Measurements from ENCODE around the gene HUNK.

DNA sequence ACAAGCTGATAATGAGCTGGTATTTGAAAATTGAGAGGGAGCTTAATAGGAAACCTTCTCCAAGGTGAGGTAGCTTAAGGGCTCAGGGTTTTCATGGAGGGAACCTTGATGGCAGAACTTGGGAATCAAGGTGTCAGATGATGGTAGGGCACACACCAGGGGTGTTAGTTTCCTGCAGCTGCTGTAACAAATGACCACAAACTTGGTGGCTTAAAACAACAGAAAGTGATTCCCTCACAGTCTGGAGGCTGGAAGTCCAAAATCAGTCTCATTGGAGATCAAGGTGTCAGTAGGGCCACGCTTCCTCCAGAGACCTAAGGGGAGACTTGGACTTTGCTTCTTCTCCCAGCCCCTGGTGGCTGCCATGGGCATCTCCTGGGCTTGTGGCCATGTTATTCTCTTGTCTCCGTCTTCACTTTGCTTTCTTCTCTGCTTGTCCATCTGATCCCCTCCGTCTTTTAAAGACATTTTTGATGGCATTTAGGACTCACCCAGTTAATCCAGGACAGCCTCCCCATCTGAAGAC lies 45.5 kb downstream of the HUNK start:
- no peak for TF ChIP-seq SP1 (IDR thresholded peaks at IDR 0.05)
- no peak for TF ChIP-seq SUZ12 (IDR thresholded peaks at IDR 0.05)
